Ascending aorta (tissue), 2 donors: ENCODE results near the gene DEPDC5. TPM values are rescaled to one million over a fixed set of nuclear protein-coding genes. Genes with fewer than 3 reads are reported as not detected.
A peak's percentile ranks its signal among the peaks of the same experiment; 100 is the strongest.
"Not testable (repeated sequence)": the region's sequence is repeated elsewhere in the genome, so short reads cannot be mapped to it uniquely, and the experiment has no call there.

Experiments
- DNase-seq, 2 donors: peaks; one replicate each; pipeline ENCODE4 v3.0.0-alpha.2; 2019; ENCODE audit warnings: low spot score in 2 of 2
- H3K27ac ChIP-seq, 2 donors: fragments of 200-600 bp; sonication (generic); one replicate each; pipeline ENCODE4 v1.5.1; 2016 to 2017; ENCODE audit warnings: mild to moderate bottlenecking in 1 of 2
- H3K27me3 ChIP-seq: fragments of 200-600 bp; sonication (generic); one replicate; pipeline ENCODE4 v1.5.1; 2017
- H3K36me3 ChIP-seq, 2 donors: fragments of 200-600 bp; sonication (generic); one replicate each; pipeline ENCODE4 v1.5.1; 2016
- H3K4me1 ChIP-seq, 2 donors: fragments of 200-600 bp; sonication (generic); one replicate each; pipeline ENCODE4 v1.5.1; 2016 to 2017; ENCODE audit warnings: mild to moderate bottlenecking in 1 of 2
- H3K4me3 ChIP-seq, 2 donors: fragments of 200-600 bp; sonication (generic); one replicate each; pipeline ENCODE4 v1.5.1; 2016 to 2017; ENCODE audit warnings: mild to moderate bottlenecking in 1 of 2
- H3K9me3 ChIP-seq, 2 donors: fragments of 200-600 bp; sonication (generic); one replicate each; pipeline ENCODE4 v1.5.1; 2016
- CTCF ChIP-seq, 3 experiments: fragments of 200-600 bp in 2 of 3; fragments of 450-650 bp in 1 of 3; sonication (generic) in 2 of 3; IDR thresholded peaks; one replicate each; pipeline ENCODE4 v1.5.1; 2016 to 2019; ENCODE audit warnings: antibody characterized with exemption in 3 of 3, mild to moderate bottlenecking in 1 of 3, moderate library complexity in 1 of 3
- intact Hi-C: fragments of 100-400 bp; cut with DNase I; formaldehyde crosslinking; loops from one replicate; pipeline ENCODE4 v1.15.1; 2023
- total RNA-seq: library from RNA; depleted of rRNA; stranded (reverse); fragments of >200 nt; gene quantifications from one replicate; pipeline ENCODE4 v1.1.0, GENCODE V29; 2016

DEPDC5 gene
- total RNA-seq, 1 donor from 2014 or later = 5.2 TPM

- no peaks in the 10 kb centered on the region for H3K9me3 ChIP-seq
- intact Hi-C loops = loop anchor here (5.0 kb wide), 1 partner anchor 73 kb away; no protein-coding TSS in a partner anchor
- peak overlapping the region in 1 of 2 donors; percentile 94 for H3K27ac ChIP-seq
- H3K4me3 ChIP-seq = no peak overlapping the region
- DNase-seq = no peak
- H3K27me3 ChIP-seq = no peaks in the 10 kb centered on the region
- no peak for TF ChIP-seq CTCF (IDR thresholded peaks at IDR 0.05)
- H3K4me1 ChIP-seq = peaks cover 0 to 20% of the 10 kb centered on the region in 2 donors
- peaks cover 5 to 8% of the 10 kb centered on the region in 2 donors for H3K36me3 ChIP-seq
These were observed 994 bp downstream of the DEPDC5 start for GRCh38 chr22:31754813-31755212.

GRCh38 chr22:31757265-31757664 lies 3.4 kb downstream of the DEPDC5 start:
- H3K4me3 ChIP-seq = no peak overlapping the region
- no peaks in the 10 kb centered on the region for H3K27me3 ChIP-seq
- H3K27ac ChIP-seq = no peak overlapping the region
- DNase-seq = no peak
- TF ChIP-seq CTCF (IDR thresholded peaks at IDR 0.05) = no peak
- H3K4me1 ChIP-seq = peaks cover 0 to 12% of the 10 kb centered on the region in 2 donors
- H3K9me3 ChIP-seq = no peaks in the 10 kb centered on the region
- intact Hi-C loops = no loop called here
- H3K36me3 ChIP-seq = peaks cover 14 to 26% of the 10 kb centered on the region in 2 donors

GRCh38 chr22:31758860-31759259 lies 5.0 kb downstream of the DEPDC5 start:
- H3K9me3 ChIP-seq, DNase-seq, H3K4me1 ChIP-seq, H3K27me3 ChIP-seq, H3K4me3 ChIP-seq, intact Hi-C loops, H3K27ac ChIP-seq: not testable (repeated sequence)
- peaks cover 21 to 36% of the 10 kb centered on the region in 2 donors for H3K36me3 ChIP-seq

- Histone ChIP-seq H3K27me3 (no peaks in the 10 kb centered on the region), H3K36me3 (peaks cover 58 to 84% of the 10 kb centered on the region in 2 donors), H3K9me3 (no peaks in the 10 kb centered on the region), H3K4me3 (no peak overlapping the region), H3K27ac (no peak overlapping the region), H3K4me1 (no peaks in the 10 kb centered on the region)
- TF ChIP-seq CTCF (IDR thresholded peaks at IDR 0.05) = no peak
- intact Hi-C loops = no loop called here
- no peak for DNase-seq
These were observed 11.0 kb downstream of the DEPDC5 start for GRCh38 chr22:31764785-31765184.

- DNase-seq = no peak
- no peak overlapping the region for H3K27ac ChIP-seq
- intact Hi-C loops = no loop called here
- H3K4me1 ChIP-seq = no peaks in the 10 kb centered on the region
- H3K27me3 ChIP-seq = no peaks in the 10 kb centered on the region
- H3K9me3 ChIP-seq = no peaks in the 10 kb centered on the region
- no peak overlapping the region for H3K4me3 ChIP-seq
- TF ChIP-seq CTCF (IDR thresholded peaks at IDR 0.05) = no peak
- peaks cover 53 to 82% of the 10 kb centered on the region in 2 donors for H3K36me3 ChIP-seq
These were observed 14.7 kb downstream of the DEPDC5 start for GRCh38 chr22:31768422-31769059.

- Histone ChIP-seq H3K4me1 (no peaks in the 10 kb centered on the region), H3K9me3 (no peaks in the 10 kb centered on the region), H3K4me3 (no peak overlapping the region), H3K27me3 (no peaks in the 10 kb centered on the region), H3K27ac (no peak overlapping the region), H3K36me3 (peaks cover 40 to 71% of the 10 kb centered on the region in 2 donors)
- no peak for DNase-seq
- no peak for TF ChIP-seq CTCF (IDR thresholded peaks at IDR 0.05)
- intact Hi-C loops = no loop called here
These were observed 19.6 kb downstream of the DEPDC5 start for GRCh38 chr22:31773416-31773815.
